ENCODE measurements around the gene PLCB1.

- TF ChIP-seq CTCF (conservative IDR thresholded peaks at IDR 0.05; ENCODE audit: low read depth, low read length) (no peak), SMC3 (IDR thresholded peaks at IDR 0.05; ENCODE audit: low read depth, low read length) (no peak), USF2 (IDR thresholded peaks at IDR 0.05; ENCODE audit: low read depth, low read length) (no peak), POLR2A (IDR thresholded peaks at IDR 0.05; ENCODE audit: low read depth, low read length) (no peak)
Measured at GRCh38 chr20:8161264-8162071, 29.4 kb downstream of the PLCB1 start.
